ENCODE data around the gene TGM3. TPM values are rescaled to one million over a fixed set of nuclear protein-coding genes. Genes with fewer than 3 reads are reported as not detected.

TGM3 gene
- polyA plus RNA-seq, 1 donor (not counting 4 experiments of a cell fraction or from before 2014, with no cell fraction given), result 0.08 TPM

GRCh38 chr20:2283706-2284423, 11.9 kb upstream of the TGM3 start:
- H3K79me2 ChIP-seq (ENCODE audit: control insufficient read depth, insufficient read depth, low read length), result no peaks in the 10 kb centered on the region
- H3K4me3 ChIP-seq (ENCODE audit: control insufficient read depth in 2 of 3, extremely low read depth in 1 of 3, insufficient read depth in 2 of 3, low read depth in 1 of 3, low read length in 3 of 3), result no peak overlapping the region
- no peaks in the 10 kb centered on the region for H3K9me3 ChIP-seq (ENCODE audit: control insufficient read depth, low read depth, low read length)
- DNase-seq (ENCODE audit: low read depth, low spot score) (peak; percentile 46), FAIRE-seq (peak; percentile 23)
- dilution Hi-C loops (cut with MboI; ENCODE audit: extremely low pct_ligation_motif_present, low sequenced_read_pairs), result no loop called here
- no peak overlapping the region for H3K9ac ChIP-seq (ENCODE audit: control insufficient read depth, extremely low read depth, insufficient read depth, low read length)
- H3K9me1 ChIP-seq (ENCODE audit: control insufficient read depth, extremely low read depth, insufficient read depth, low read length), result no peaks in the 10 kb centered on the region
- TF ChIP-seq EZH2 (IDR thresholded peaks at IDR 0.05; ENCODE audit: low read length), result no peak
- TF ChIP-seq CTCF (optimal IDR thresholded peaks at IDR 0.05 in 1 of 3, IDR thresholded peaks at IDR 0.05 in 1 of 3, conservative IDR thresholded peaks at IDR 0.05 in 1 of 3; ENCODE audit: extremely low read depth in 1 of 3, insufficient read depth in 2 of 3, low read length in 3 of 3), result no peak
- H3K27ac ChIP-seq (ENCODE audit: control insufficient read depth, insufficient read depth, low read length), result no peak overlapping the region
- H4K20me1 ChIP-seq (ENCODE audit: control insufficient read depth, extremely low read depth, insufficient read depth, low read length), result no peaks in the 10 kb centered on the region
- no peaks in the 10 kb centered on the region for H3K27me3 ChIP-seq (ENCODE audit: control insufficient read depth, extremely low read depth, insufficient read depth, low read length)
- H3K4me2 ChIP-seq (ENCODE audit: control insufficient read depth, extremely low read depth, insufficient read depth, low read depth, low read length), result no peak overlapping the region
- no peak overlapping the region for H2AFZ ChIP-seq (ENCODE audit: control insufficient read depth, low read length)
- H3K36me3 ChIP-seq (ENCODE audit: control insufficient read depth in 2 of 2, extremely low read depth in 1 of 2, insufficient read depth in 2 of 2, low read length in 2 of 2), result no peaks in the 10 kb centered on the region
- H3K4me1 ChIP-seq (ENCODE audit: control insufficient read depth, extremely low read depth, insufficient read depth, low read length), result peaks cover 28% of the 10 kb centered on the region

- dilution Hi-C loops (cut with MboI; ENCODE audit: extremely low pct_ligation_motif_present, low sequenced_read_pairs), result no loop called here
- Histone ChIP-seq H3K79me2 (ENCODE audit: control insufficient read depth, insufficient read depth, low read length) (no peaks in the 10 kb centered on the region), H3K27ac (ENCODE audit: control insufficient read depth, insufficient read depth, low read length) (no peak overlapping the region), H3K36me3 (ENCODE audit: control insufficient read depth in 2 of 2, extremely low read depth in 1 of 2, insufficient read depth in 2 of 2, low read length in 2 of 2) (no peaks in the 10 kb centered on the region), H3K9ac (ENCODE audit: control insufficient read depth, extremely low read depth, insufficient read depth, low read length) (no peak overlapping the region), H3K4me2 (ENCODE audit: control insufficient read depth, extremely low read depth, insufficient read depth, low read depth, low read length) (no peak overlapping the region), H3K4me1 (ENCODE audit: control insufficient read depth, extremely low read depth, insufficient read depth, low read length) (peaks cover 28% of the 10 kb centered on the region), H4K20me1 (ENCODE audit: control insufficient read depth, extremely low read depth, insufficient read depth, low read length) (no peaks in the 10 kb centered on the region), H3K27me3 (ENCODE audit: control insufficient read depth, extremely low read depth, insufficient read depth, low read length) (no peaks in the 10 kb centered on the region), H3K9me1 (ENCODE audit: control insufficient read depth, extremely low read depth, insufficient read depth, low read length) (no peaks in the 10 kb centered on the region), H3K9me3 (ENCODE audit: control insufficient read depth, low read depth, low read length) (no peaks in the 10 kb centered on the region), H3K4me3 (ENCODE audit: control insufficient read depth in 2 of 3, extremely low read depth in 1 of 3, insufficient read depth in 2 of 3, low read depth in 1 of 3, low read length in 3 of 3) (no peak overlapping the region), H2AFZ (ENCODE audit: control insufficient read depth, low read length) (no peak overlapping the region)
- no peak for TF ChIP-seq EZH2 (IDR thresholded peaks at IDR 0.05; ENCODE audit: low read length)
- no peak for TF ChIP-seq CTCF (optimal IDR thresholded peaks at IDR 0.05 in 1 of 3, IDR thresholded peaks at IDR 0.05 in 1 of 3, conservative IDR thresholded peaks at IDR 0.05 in 1 of 3; ENCODE audit: extremely low read depth in 1 of 3, insufficient read depth in 2 of 3, low read length in 3 of 3)
- FAIRE-seq (peak; percentile 48), DNase-seq (ENCODE audit: low read depth, low spot score) (no peak)
Observed at GRCh38 chr20:2285193-2285592, 10.6 kb upstream of the TGM3 start.
